ENCODE results near the gene STAP1.

DNA sequence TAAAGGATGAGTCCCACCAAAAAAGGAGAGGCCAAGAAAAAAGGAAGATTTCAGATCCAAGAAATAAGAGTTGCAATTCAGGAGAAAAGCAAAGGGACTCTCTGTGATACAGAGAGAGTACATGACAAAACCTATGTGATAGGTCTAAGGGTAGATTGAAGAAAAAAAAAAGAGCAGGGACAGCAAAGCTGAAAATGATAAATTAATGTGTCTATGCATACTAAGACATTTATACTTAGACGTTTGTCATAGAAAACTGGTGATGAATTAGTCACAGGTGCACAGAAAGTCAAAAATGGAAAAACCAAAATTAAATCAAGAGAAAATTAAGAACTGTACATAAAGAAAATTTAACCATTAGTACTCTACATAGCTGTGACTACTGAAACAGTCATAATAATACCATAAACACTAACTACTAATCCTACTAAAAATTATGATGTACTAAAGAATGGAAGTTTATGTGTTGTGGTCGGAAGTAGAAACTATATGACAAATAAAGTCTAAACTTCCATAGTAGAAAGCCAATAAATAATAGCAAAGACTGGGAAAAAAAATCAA, 23.2 kb upstream of the STAP1 start:
- no peak for TF ChIP-seq GLIS3 (CRISPR knock-in tag; IDR thresholded peaks at IDR 0.05)
- no peak for TF ChIP-seq OSR1 (CRISPR knock-in tag; IDR thresholded peaks at IDR 0.05)
- TF ChIP-seq, protein P1, sequence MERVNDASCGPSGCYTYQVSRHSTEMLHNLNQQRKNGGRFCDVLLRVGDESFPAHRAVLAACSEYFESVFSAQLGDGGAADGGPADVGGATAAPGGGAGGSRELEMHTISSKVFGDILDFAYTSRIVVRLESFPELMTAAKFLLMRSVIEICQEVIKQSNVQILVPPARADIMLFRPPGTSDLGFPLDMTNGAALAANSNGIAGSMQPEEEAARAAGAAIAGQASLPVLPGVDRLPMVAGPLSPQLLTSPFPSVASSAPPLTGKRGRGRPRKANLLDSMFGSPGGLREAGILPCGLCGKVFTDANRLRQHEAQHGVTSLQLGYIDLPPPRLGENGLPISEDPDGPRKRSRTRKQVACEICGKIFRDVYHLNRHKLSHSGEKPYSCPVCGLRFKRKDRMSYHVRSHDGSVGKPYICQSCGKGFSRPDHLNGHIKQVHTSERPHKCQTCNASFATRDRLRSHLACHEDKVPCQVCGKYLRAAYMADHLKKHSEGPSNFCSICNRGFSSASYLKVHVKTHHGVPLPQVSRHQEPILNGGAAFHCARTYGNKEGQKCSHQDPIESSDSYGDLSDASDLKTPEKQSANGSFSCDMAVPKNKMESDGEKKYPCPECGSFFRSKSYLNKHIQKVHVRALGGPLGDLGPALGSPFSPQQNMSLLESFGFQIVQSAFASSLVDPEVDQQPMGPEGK (CRISPR knock-in tag; IDR thresholded peaks at IDR 0.05; ENCODE audit: borderline replicate concordance), result no peak
- TF ChIP-seq BACH2 (CRISPR knock-in tag; IDR thresholded peaks at IDR 0.05; ENCODE audit: borderline replicate concordance), result no peak
- TF ChIP-seq ZC3H10 (CRISPR knock-in tag; IDR thresholded peaks at IDR 0.05), result no peak
- no peak for TF ChIP-seq ARNTL (CRISPR knock-in tag; IDR thresholded peaks at IDR 0.05; ENCODE audit: borderline replicate concordance, low read depth)
- no peak for TF ChIP-seq RARB (CRISPR knock-in tag; IDR thresholded peaks at IDR 0.05)

Data from SK-N-SH treated with all-trans-retinoic acid at 6 μM for 48 hours (cell line).